WERI-Rb-1 (cell line): Measurements from ENCODE around the gene LEMD3.

ENCODE experiments used
- DNase-seq: peaks from one replicate; pipeline ENCODE4 v3.0.0-alpha.2; 2020
- H3K27ac ChIP-seq: fragments of 250-450 bp; sonication (Bioruptor Pico); 2 replicates; pipeline ENCODE4 v1.5.1; 2020; ENCODE audit warnings: mild to moderate bottlenecking, moderate library complexity
- H3K27me3 ChIP-seq: fragments of 250-450 bp; sonication (Bioruptor Pico); 2 replicates; pipeline ENCODE4 v1.5.1; 2021; ENCODE audit warnings: mild to moderate bottlenecking, low read depth, moderate library complexity; ENCODE audit not compliant: insufficient read depth, severe bottlenecking
- H3K36me3 ChIP-seq: fragments of 250-450 bp; sonication (Bioruptor Pico); 2 replicates; pipeline ENCODE4 v1.5.1; 2020; ENCODE audit warnings: mild to moderate bottlenecking, moderate library complexity
- H3K4me3 ChIP-seq: 2 replicates; pipeline ENCODE4 v1.5.1; 2011; ENCODE audit warnings: low read depth, mild to moderate bottlenecking, control low read depth, low read length
- H3K9me3 ChIP-seq: fragments of 250-450 bp; sonication (Bioruptor Pico); 2 replicates; pipeline ENCODE4 v1.5.1; 2021; ENCODE audit warnings: mild to moderate bottlenecking, moderate library complexity; ENCODE audit not compliant: severe bottlenecking
- CTCF ChIP-seq: IDR thresholded peaks from 2 replicates; pipeline ENCODE4 v1.5.1; 2011; ENCODE audit warnings: low read depth, mild to moderate bottlenecking, control low read depth, inconsistent platforms, low read length

LEMD3 gene

GRCh38 chr12:65184858-65185229, 15.5 kb downstream of the LEMD3 start:
- H3K36me3 ChIP-seq: peaks cover 31% of the 10 kb centered on the region
- no peak for DNase-seq
- no peak for TF ChIP-seq CTCF

GRCh38 chr12:65187665-65188064, 18.3 kb downstream of the LEMD3 start:
- Histone ChIP-seq H3K4me3 (no peak overlapping the region), H3K36me3 (peaks cover 27% of the 10 kb centered on the region), H3K27me3 (no peaks in the 10 kb centered on the region), H3K27ac (no peak overlapping the region), H3K9me3 (no peaks in the 10 kb centered on the region)
- DNase-seq: no peak
- no peak for TF ChIP-seq CTCF

More at GRCh38 chr12:65184858-65185229, 15.5 kb downstream of the LEMD3 start:
- Histone ChIP-seq H3K27me3 (no peaks in the 10 kb centered on the region), H3K27ac (no peak overlapping the region), H3K4me3 (no peak overlapping the region), H3K9me3 (no peaks in the 10 kb centered on the region)

GRCh38 chr12:65188179-65188701, 18.9 kb downstream of the LEMD3 start:
- DNase-seq: no peak
- no peak overlapping the region for H3K4me3 ChIP-seq
- H3K27ac ChIP-seq: no peak overlapping the region
- no peak for TF ChIP-seq CTCF
- H3K27me3 ChIP-seq: no peaks in the 10 kb centered on the region
- no peaks in the 10 kb centered on the region for H3K9me3 ChIP-seq
- peaks cover 27% of the 10 kb centered on the region for H3K36me3 ChIP-seq

- Histone ChIP-seq H3K9me3 (no peaks in the 10 kb centered on the region), H3K27me3 (no peaks in the 10 kb centered on the region), H3K27ac (no peak overlapping the region), H3K4me3 (no peak overlapping the region), H3K36me3 (peaks cover 22% of the 10 kb centered on the region)
- DNase-seq: no peak
- no peak for TF ChIP-seq CTCF
Measured at GRCh38 chr12:65189028-65189718, 19.8 kb downstream of the LEMD3 start.

- no peak overlapping the region for H3K27ac ChIP-seq
- no peak for TF ChIP-seq CTCF
- no peak for DNase-seq
- peaks cover 11% of the 10 kb centered on the region for H3K36me3 ChIP-seq
- no peaks in the 10 kb centered on the region for H3K27me3 ChIP-seq
- no peak overlapping the region for H3K4me3 ChIP-seq
- H3K9me3 ChIP-seq: no peaks in the 10 kb centered on the region
Measured at GRCh38 chr12:65192963-65193516, 23.7 kb downstream of the LEMD3 start.
